ENCODE results near the gene ATF6. TPM values are rescaled to one million over a fixed set of nuclear protein-coding genes. Genes with fewer than 3 reads are reported as not detected.
"Not testable (repeated sequence)": the region's sequence is repeated elsewhere in the genome, so short reads cannot be mapped to it uniquely, and the experiment has no call there.

Gene ATF6
- total and polyA plus RNA-seq, 2 donors (not counting 3 experiments of a cell fraction or from before 2014, with no cell fraction given), result 24.9 to 40.3 TPM

DNA sequence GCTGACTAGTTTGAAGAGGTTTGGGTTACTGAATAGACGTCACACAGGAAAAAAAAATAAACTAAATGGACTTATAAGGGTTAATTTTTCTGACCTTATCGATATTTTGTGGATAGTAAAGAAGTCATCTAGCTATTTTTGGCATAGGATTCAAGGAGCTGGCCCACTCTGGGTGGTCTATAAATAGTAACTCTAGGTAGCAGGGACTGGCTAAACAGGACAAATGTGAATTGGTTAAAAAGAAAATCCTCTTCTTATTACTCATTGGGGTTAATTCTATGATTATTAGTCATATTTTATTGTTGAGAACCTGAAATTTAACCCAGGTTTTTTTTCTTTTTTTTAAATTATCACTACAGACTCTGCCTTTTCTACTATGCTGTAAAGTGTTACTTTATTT lies 61.7 kb downstream of the ATF6 start:
- POLR2A ChIA-PET, result no interaction called here
- no peaks in the 10 kb centered on the region for H3K27me3 ChIP-seq (ENCODE audit: control insufficient read depth in 2 of 2, insufficient read depth in 2 of 2, low read length in 2 of 2)
- H3K4me1 ChIP-seq (ENCODE audit: control insufficient read depth, extremely low read depth, insufficient read depth, low read length), result no peaks in the 10 kb centered on the region
- no peaks in the 10 kb centered on the region for H3K79me2 ChIP-seq (ENCODE audit: control insufficient read depth, insufficient read depth, low read length)
- H3K9ac ChIP-seq (replicated peaks; ENCODE audit: extremely low read depth, insufficient read depth, low read length), result no peak overlapping the region
- H3K9me1 ChIP-seq (replicated peaks; ENCODE audit: control insufficient read depth, extremely low read depth, insufficient read depth, low read length), result no peaks in the 10 kb centered on the region
- DNase-seq (ENCODE audit: low read depth, low spot score) (no peak), FAIRE-seq (no peak)
- CTCF ChIA-PET, result interaction anchor here (1.1 kb wide), 1 partner anchor 15 kb away, joined by 4 read pairs; no protein-coding TSS in a partner anchor
- intact Hi-C loops (cut with micrococcal nuclease), result no loop called here
- H3K27ac ChIP-seq (ENCODE audit: insufficient read depth, low read depth, low read length), result no peak overlapping the region
- no peak for TF ChIP-seq EZH2 (IDR thresholded peaks at IDR 0.05; ENCODE audit: borderline replicate concordance, low read depth, low read length, severe bottlenecking)
- no peak for TF ChIP-seq POLR2AphosphoS5 (IDR thresholded peaks at IDR 0.05; ENCODE audit: insufficient read depth, low read depth, low read length)
- no peak for TF ChIP-seq MYC (IDR thresholded peaks at IDR 0.05; ENCODE audit: low read depth, low read length)
- TF ChIP-seq JUN (IDR thresholded peaks at IDR 0.05; ENCODE audit: borderline replicate concordance, insufficient read depth, insufficient read length, low read depth), result no peak
- TF ChIP-seq GATA2 (IDR thresholded peaks at IDR 0.05; ENCODE audit: insufficient read depth, insufficient read length, low read depth, low read length), result no peak
- TF ChIP-seq FOS (IDR thresholded peaks at IDR 0.05; ENCODE audit: borderline replicate concordance, insufficient read depth, low read length), result no peak
- TF ChIP-seq, protein P1, sequence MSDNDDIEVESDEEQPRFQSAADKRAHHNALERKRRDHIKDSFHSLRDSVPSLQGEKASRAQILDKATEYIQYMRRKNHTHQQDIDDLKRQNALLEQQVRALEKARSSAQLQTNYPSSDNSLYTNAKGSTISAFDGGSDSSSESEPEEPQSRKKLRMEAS (IDR thresholded peaks at IDR 0.05; ENCODE audit: insufficient read depth, insufficient read length), result no peak
- TF ChIP-seq, protein P2, sequence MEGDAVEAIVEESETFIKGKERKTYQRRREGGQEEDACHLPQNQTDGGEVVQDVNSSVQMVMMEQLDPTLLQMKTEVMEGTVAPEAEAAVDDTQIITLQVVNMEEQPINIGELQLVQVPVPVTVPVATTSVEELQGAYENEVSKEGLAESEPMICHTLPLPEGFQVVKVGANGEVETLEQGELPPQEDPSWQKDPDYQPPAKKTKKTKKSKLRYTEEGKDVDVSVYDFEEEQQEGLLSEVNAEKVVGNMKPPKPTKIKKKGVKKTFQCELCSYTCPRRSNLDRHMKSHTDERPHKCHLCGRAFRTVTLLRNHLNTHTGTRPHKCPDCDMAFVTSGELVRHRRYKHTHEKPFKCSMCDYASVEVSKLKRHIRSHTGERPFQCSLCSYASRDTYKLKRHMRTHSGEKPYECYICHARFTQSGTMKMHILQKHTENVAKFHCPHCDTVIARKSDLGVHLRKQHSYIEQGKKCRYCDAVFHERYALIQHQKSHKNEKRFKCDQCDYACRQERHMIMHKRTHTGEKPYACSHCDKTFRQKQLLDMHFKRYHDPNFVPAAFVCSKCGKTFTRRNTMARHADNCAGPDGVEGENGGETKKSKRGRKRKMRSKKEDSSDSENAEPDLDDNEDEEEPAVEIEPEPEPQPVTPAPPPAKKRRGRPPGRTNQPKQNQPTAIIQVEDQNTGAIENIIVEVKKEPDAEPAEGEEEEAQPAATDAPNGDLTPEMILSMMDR (IDR thresholded peaks at IDR 0.05; ENCODE audit: extremely low read depth in 1 of 2, insufficient read depth in 1 of 2, low read depth in 1 of 2, low read length in 2 of 2), result no peak
- dilution Hi-C loops (cut with MboI; ENCODE audit: extremely low pct_ligation_motif_present, low sequenced_read_pairs), result no loop called here
- no peak overlapping the region for H3K4me2 ChIP-seq (ENCODE audit: insufficient read depth, low read length)
- no peak overlapping the region for H3K4me3 ChIP-seq (replicated peaks in 1 of 3; ENCODE audit: insufficient read depth in 1 of 3, low read depth in 1 of 3, low read length in 3 of 3)
- H3K36me3 ChIP-seq (ENCODE audit: control insufficient read depth in 2 of 2, extremely low read depth in 1 of 2, insufficient read depth in 2 of 2, low read length in 2 of 2), result peaks cover 0 to 2% of the 10 kb centered on the region in 2 experiments
- no TSS peak for BruUV-seq (replicated peaks)
- no peak overlapping the region for H2AFZ ChIP-seq (ENCODE audit: low read depth, low read length)
- H4K20me1 ChIP-seq (replicated peaks; ENCODE audit: control insufficient read depth, extremely low read depth, insufficient read depth, low read length), result no peaks in the 10 kb centered on the region
- H3K9me3 ChIP-seq (replicated peaks; ENCODE audit: control insufficient read depth, insufficient read depth, low read length), result no peaks in the 10 kb centered on the region

DNA sequence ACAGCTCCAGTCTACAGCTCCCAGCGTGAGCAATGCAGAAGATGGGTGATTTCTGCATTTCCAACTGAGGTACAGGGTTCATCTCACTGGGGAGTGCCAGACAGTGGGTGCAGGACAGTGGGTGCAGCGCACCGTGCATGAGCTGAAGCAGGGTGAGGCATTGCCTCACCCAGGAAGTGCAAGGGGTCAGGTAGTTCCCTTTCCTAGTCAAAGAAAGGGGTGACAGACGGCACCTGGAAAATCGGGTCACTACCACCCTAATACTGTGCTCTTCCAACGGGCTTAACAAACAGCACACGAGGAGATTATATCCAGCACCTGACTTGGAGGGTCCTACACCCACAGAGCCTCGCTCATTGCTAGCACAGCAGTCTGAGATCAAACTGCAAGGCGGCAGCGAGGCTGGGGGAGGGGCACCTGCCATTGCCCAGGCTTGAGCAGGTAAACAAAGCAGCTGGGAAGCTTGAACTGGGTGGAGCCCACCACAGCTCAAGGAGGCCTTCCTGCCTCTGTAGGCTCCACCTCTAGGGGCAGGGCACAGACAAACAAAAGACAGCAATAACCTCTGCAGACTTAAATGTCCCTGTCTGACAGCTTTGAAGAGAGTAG lies 66.3 kb downstream of the ATF6 start:
- dilution Hi-C loops (cut with MboI; ENCODE audit: extremely low pct_ligation_motif_present, low sequenced_read_pairs); FAIRE-seq; H3K9me1 ChIP-seq (replicated peaks; ENCODE audit: control insufficient read depth, extremely low read depth, insufficient read depth, low read length); H3K4me3 ChIP-seq (replicated peaks in 1 of 3; ENCODE audit: insufficient read depth in 1 of 3, low read depth in 1 of 3, low read length in 3 of 3); DNase-seq (ENCODE audit: low read depth, low spot score); H3K9ac ChIP-seq (replicated peaks; ENCODE audit: extremely low read depth, insufficient read depth, low read length); CTCF ChIA-PET; H3K4me1 ChIP-seq (ENCODE audit: control insufficient read depth, extremely low read depth, insufficient read depth, low read length); H2AFZ ChIP-seq (ENCODE audit: low read depth, low read length); H3K27me3 ChIP-seq (ENCODE audit: control insufficient read depth in 2 of 2, insufficient read depth in 2 of 2, low read length in 2 of 2); BruUV-seq (replicated peaks); H3K4me2 ChIP-seq (ENCODE audit: insufficient read depth, low read length); POLR2A ChIA-PET; H3K36me3 ChIP-seq (ENCODE audit: control insufficient read depth in 2 of 2, extremely low read depth in 1 of 2, insufficient read depth in 2 of 2, low read length in 2 of 2); intact Hi-C loops (cut with micrococcal nuclease); H4K20me1 ChIP-seq (replicated peaks; ENCODE audit: control insufficient read depth, extremely low read depth, insufficient read depth, low read length); H3K27ac ChIP-seq (ENCODE audit: insufficient read depth, low read depth, low read length); H3K9me3 ChIP-seq (replicated peaks; ENCODE audit: control insufficient read depth, insufficient read depth, low read length); H3K79me2 ChIP-seq (ENCODE audit: control insufficient read depth, insufficient read depth, low read length): not testable (repeated sequence)

All from endothelial cell of umbilical vein (primary cell).